Naive thymus-derived CD4-positive, alpha-beta T cell (primary cell): ENCODE results near the gene DEAF1. TPM values are rescaled to one million over a fixed set of nuclear protein-coding genes. Genes with fewer than 3 reads are reported as not detected.

Experiments
- ATAC-seq: fragments of 150-1000 bp; cut with Tn5 transposase; 2 replicates; pipeline ENCODE4 v1.10.0; 2021; ENCODE audit warnings: mild to moderate bottlenecking, moderate library complexity
- CTCF ChIA-PET: fragments of 350-600 bp; sonication (Branson Sonifier 250); formaldehyde crosslinking; loops from one replicate; lab custom pipeline; 2021; ENCODE audit warnings: antibody characterized with exemption; lab: Charles Lee
- POLR2A ChIA-PET: fragments of 350-600 bp; sonication (Branson Sonifier 250); formaldehyde crosslinking; loops from one replicate; lab custom pipeline; 2021; ENCODE audit warnings: antibody characterized with exemption, inconsistent platforms; lab: Charles Lee
- DNase-seq, 9 donors: peaks; one replicate each; pipeline versions ENCODE4 v3.0.0 to v3.0.0-alpha.2; 2020 to 2022; ENCODE audit warnings: mixed read lengths in 1 of 9
- H3K27ac ChIP-seq: one replicate; pipeline ENCODE4 v1.7.0; 2013; ENCODE audit warnings: mild to moderate bottlenecking, low read depth, low read length, moderate library complexity
- H3K27me3 ChIP-seq, 2 donors: one replicate each; pipeline ENCODE4 v1.7.0; 2013; ENCODE audit warnings: low read length in 2 of 2, mild to moderate bottlenecking in 2 of 2, moderate library complexity in 2 of 2; ENCODE audit not compliant: control insufficient read depth in 2 of 2, insufficient read depth in 2 of 2
- H3K36me3 ChIP-seq, 3 experiments: 1 replicate in 2 of 3; 2 replicates in 1 of 3; pipeline ENCODE4 v1.7.0; 2013; ENCODE audit warnings: low read length in 3 of 3, mild to moderate bottlenecking in 3 of 3, moderate library complexity in 1 of 3; ENCODE audit not compliant: insufficient read depth in 3 of 3, control insufficient read depth in 2 of 3
- H3K4me1 ChIP-seq, 2 donors: one replicate each; pipeline ENCODE4 v1.7.0; 2013; ENCODE audit warnings: low read length in 2 of 2, mild to moderate bottlenecking in 2 of 2, moderate library complexity in 1 of 2; ENCODE audit not compliant: control insufficient read depth in 2 of 2, insufficient read depth in 2 of 2
- H3K4me3 ChIP-seq: 2 replicates; pipeline ENCODE4 v1.7.0; 2013; ENCODE audit warnings: mild to moderate bottlenecking, low read length
- H3K9me3 ChIP-seq, 3 experiments: 1 replicate in 2 of 3; 2 replicates in 1 of 3; pipeline ENCODE4 v1.7.0; 2013; ENCODE audit warnings: low read length in 3 of 3; ENCODE audit not compliant: control insufficient read depth in 2 of 3
- H3K27ac Mint-ChIP-seq, 9 donors: one replicate each; pipeline ENCODE4 v1.8.0; 2020 to 2022; ENCODE audit warnings: mixed read lengths in 9 of 9, mild to moderate bottlenecking in 8 of 9, moderate library complexity in 5 of 9, inconsistent platforms in 2 of 9
- H3K27me3 Mint-ChIP-seq, 5 donors: one replicate each; pipeline ENCODE4 v1.8.0; 2021 to 2022; ENCODE audit warnings: mixed read lengths in 5 of 5, mild to moderate bottlenecking in 1 of 5
- H3K36me3 Mint-ChIP-seq, 5 donors: one replicate each; pipeline ENCODE4 v1.8.0; 2020 to 2022; ENCODE audit warnings: mixed read lengths in 5 of 5, mild to moderate bottlenecking in 3 of 5, inconsistent platforms in 1 of 5
- H3K4me1 Mint-ChIP-seq, 7 donors: one replicate each; pipeline ENCODE4 v1.8.0; 2020 to 2022; ENCODE audit warnings: mixed read lengths in 7 of 7, mild to moderate bottlenecking in 3 of 7, inconsistent platforms in 1 of 7
- H3K4me3 Mint-ChIP-seq, 10 donors: one replicate each; pipeline ENCODE4 v1.8.0; 2020 to 2022; ENCODE audit warnings: mild to moderate bottlenecking in 10 of 10, mixed read lengths in 10 of 10, moderate library complexity in 6 of 10, inconsistent platforms in 2 of 10
- H3K9me3 Mint-ChIP-seq, 11 donors: one replicate each; pipeline ENCODE4 v1.8.0; 2020 to 2022; ENCODE audit warnings: mixed read lengths in 11 of 11, mild to moderate bottlenecking in 4 of 11, inconsistent platforms in 1 of 11, moderate library complexity in 1 of 11
- intact Hi-C, 2 donors: fragments of 100-400 bp; cut with micrococcal nuclease; formaldehyde crosslinking; loops; one replicate each; pipeline ENCODE4 v1.15.1; 2023
- polyA plus RNA-seq, 2 donors: library from polyadenylated mRNA; unstranded; fragments of 300-500 nt; fragmentation: Illumina TruSeq; gene quantifications; one replicate each; pipeline ENCODE4 v1.2.3, GENCODE V29; 2021
- total RNA-seq, 6 experiments: library from RNA in 5 of 6; stranded (reverse) in 5 of 6; gene quantifications; 1 replicate in 5 of 6; 2 replicates in 1 of 6; pipeline ENCODE4 v1.2.3 and lab custom pipeline; 2021 to 2026

Gene DEAF1
- total and polyA plus RNA-seq, 7 experiments from 2014 or later = 33.0 to 117 (median 54.2) TPM

DNA sequence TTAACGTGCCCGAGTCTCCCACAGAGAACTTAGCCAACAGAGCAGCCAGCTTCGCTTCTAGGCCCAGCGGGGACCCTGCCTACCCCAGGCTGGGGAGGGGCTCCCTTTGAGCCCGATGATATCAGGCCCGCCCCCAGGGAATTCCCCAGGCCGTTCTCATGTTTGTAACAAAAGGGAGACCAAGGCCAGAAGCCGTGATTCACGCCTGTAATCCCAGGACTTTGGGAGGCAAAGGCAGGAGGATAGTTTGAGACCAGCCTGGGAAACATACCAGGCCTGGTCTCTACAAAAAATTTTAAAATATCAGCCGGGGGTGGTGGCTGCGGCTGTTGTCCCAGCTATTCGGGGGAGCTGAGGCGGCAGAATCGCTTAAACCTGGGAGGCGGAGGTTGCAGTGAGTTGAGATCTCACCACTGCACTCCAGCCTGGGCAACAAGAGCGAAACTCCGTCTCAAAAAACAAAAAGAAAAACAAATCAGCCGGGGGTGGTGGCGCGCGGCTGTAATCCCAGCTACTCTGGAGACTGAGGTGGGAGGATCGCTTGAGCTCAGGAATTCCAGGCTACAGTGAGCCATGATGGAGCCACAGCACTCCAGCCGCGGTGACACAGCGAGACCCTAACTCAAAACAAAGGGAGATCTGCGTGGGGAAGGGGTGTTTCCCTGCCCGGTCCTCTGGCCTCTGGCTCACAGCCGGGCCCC lies 56.2 kb downstream of the DEAF1 start:
- peaks cover 6 to 16% of the 10 kb centered on the region in 2 donors for H3K27me3 ChIP-seq
- H3K27ac Mint-ChIP-seq = peak overlapping the region in 2 of 9 donors; percentile 19 to 29
- CTCF ChIA-PET = no interaction called here

DNA sequence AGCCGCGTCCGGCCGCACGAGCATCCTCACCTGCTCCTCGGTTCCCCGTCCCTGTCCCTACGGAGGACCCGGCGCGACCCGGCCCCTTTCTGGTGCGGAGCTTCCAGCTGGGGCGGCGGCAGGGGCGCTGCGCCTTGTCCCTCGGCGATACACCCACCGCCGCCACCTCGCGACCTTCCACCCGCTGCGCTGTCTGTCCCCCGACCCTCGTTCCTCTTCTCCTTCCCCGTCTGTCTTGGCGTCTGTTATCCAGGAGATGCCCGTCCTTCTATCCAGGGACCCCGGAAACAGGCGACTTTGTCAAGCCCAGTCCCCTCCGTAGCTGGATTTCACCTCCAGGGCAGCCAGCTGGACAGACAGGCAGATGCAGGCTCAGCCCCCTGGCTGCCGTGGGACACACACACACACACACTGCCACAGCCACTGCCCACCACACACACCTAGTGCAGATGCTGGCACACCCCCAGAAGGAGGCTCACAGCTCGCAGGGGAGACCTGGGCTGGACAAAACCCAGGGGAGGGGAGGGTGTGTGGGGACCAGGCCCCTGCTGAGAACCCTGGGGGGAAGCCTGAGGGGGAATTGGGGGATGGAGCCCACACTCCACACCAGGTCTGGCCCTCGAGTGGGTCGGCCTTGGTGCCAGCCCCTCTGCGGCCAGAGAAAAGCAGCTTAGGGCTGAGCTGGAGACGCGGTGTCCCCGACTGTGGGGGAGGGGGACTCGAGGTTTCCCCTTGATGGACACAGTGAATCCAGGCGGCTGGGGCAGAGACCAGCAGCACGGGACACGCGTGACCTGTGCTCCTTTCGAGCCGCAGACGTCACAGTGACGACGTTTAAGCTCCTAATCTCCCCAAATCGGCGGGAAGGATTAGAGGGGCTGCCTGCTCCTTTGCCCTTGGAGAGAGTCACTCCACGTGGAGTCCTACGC lies 57.2 kb downstream of the DEAF1 start:
- H3K4me3 ChIP-seq = no peak overlapping the region
- Mint-ChIP-seq H3K4me3 (peak overlapping the region; percentile 30 to 81 (median 52)), H3K4me1 (peaks cover 7 to 18% (median 16%) of the 10 kb centered on the region in 7 donors), H3K27ac (no peak overlapping the region), H3K9me3 (no peaks in the 10 kb centered on the region), H3K36me3 (peaks cover 0 to 5% (median 0%) of the 10 kb centered on the region in 5 donors), H3K27me3 (peaks cover 11 to 36% (median 22%) of the 10 kb centered on the region in 5 donors)
- peaks cover 6 to 16% of the 10 kb centered on the region in 2 donors for H3K27me3 ChIP-seq
- no peaks in the 10 kb centered on the region for H3K9me3 ChIP-seq
- intact Hi-C loops = no loop called here
- ChIA-PET CTCF (interaction anchor here (0.6 kb wide), 1 partner anchor 32 kb away, joined by 3 read pairs; no protein-coding TSS in a partner anchor), POLR2A (interaction anchor here (0.5 to 1.2 kb wide), 3 partner anchors 112 to 141 kb away, joined by 3 to 4 read pairs (median 3); no protein-coding TSS in a partner anchor)
- no peaks in the 10 kb centered on the region for H3K4me1 ChIP-seq
- no peak overlapping the region for H3K27ac ChIP-seq
- no peak for ATAC-seq
- H3K36me3 ChIP-seq = no peaks in the 10 kb centered on the region
- no peak for DNase-seq

More for the DNA sequence above, 56.2 kb downstream of the DEAF1 start:
- H3K9me3 ChIP-seq = no peaks in the 10 kb centered on the region
- peaks cover 0 to 5% (median 0%) of the 10 kb centered on the region in 5 donors for H3K36me3 Mint-ChIP-seq
- intact Hi-C loops = no loop called here
- H3K4me1 Mint-ChIP-seq = peaks cover 7 to 18% (median 16%) of the 10 kb centered on the region in 7 donors
- ATAC-seq = no peak
- H3K4me3 Mint-ChIP-seq = peak overlapping the region in 9 of 10 donors; percentile 32 to 72 (median 47)
- no peaks in the 10 kb centered on the region for H3K9me3 Mint-ChIP-seq
- DNase-seq = no peak
- POLR2A ChIA-PET = interaction anchor here (1.2 kb wide), 1 partner anchor 137 kb away, joined by 4 read pairs; no protein-coding TSS in a partner anchor
- no peak overlapping the region for H3K27ac ChIP-seq
- H3K27me3 Mint-ChIP-seq = peaks cover 11 to 36% (median 22%) of the 10 kb centered on the region in 5 donors
- peaks cover 0 to 6% (median 2%) of the 10 kb centered on the region in 3 experiments for H3K36me3 ChIP-seq
- no peaks in the 10 kb centered on the region for H3K4me1 ChIP-seq
- no peak overlapping the region for H3K4me3 ChIP-seq

GRCh38 chr11:637333-637592 lies 57.8 kb downstream of the DEAF1 start:
- Histone ChIP-seq H3K27me3 (peaks cover 6 to 16% of the 10 kb centered on the region in 2 donors), H3K27ac (no peak overlapping the region), H3K9me3 (no peaks in the 10 kb centered on the region), H3K4me1 (no peaks in the 10 kb centered on the region), H3K36me3 (no peaks in the 10 kb centered on the region), H3K4me3 (no peak overlapping the region)
- peaks cover 11 to 36% (median 22%) of the 10 kb centered on the region in 5 donors for H3K27me3 Mint-ChIP-seq
- no peak overlapping the region for H3K27ac Mint-ChIP-seq
- H3K4me1 Mint-ChIP-seq = peaks cover 7 to 18% (median 13%) of the 10 kb centered on the region in 7 donors
- ChIA-PET POLR2A (interaction anchor here (0.7 kb wide), 1 partner anchor 112 kb away, joined by 3 read pairs; no protein-coding TSS in a partner anchor), CTCF (interaction anchor here (0.6 kb wide), 1 partner anchor 33 kb away, joined by 3 read pairs; no protein-coding TSS in a partner anchor)
- DNase-seq (no peak), ATAC-seq (no peak)
- intact Hi-C loops = no loop called here
- peak overlapping the region in 9 of 10 donors; percentile 20 to 81 (median 41) for H3K4me3 Mint-ChIP-seq
- H3K36me3 Mint-ChIP-seq = peaks cover 0 to 2% (median 0%) of the 10 kb centered on the region in 5 donors
- no peaks in the 10 kb centered on the region for H3K9me3 Mint-ChIP-seq

- peak within 1 kb of the TSS in 1 of 9 donors; percentile 77 for H3K27ac Mint-ChIP-seq
- peaks cover 7 to 18% (median 13%) of the 10 kb centered on the region in 7 donors for H3K4me1 Mint-ChIP-seq
- intact Hi-C loops = no loop called here
- Histone ChIP-seq H3K36me3 (no peaks in the 10 kb centered on the region), H3K27ac (no peak within 1 kb of the TSS), H3K27me3 (peaks cover 6 to 16% of the 10 kb centered on the region in 2 donors), H3K4me3 (no peak within 1 kb of the TSS), H3K9me3 (no peaks in the 10 kb centered on the region), H3K4me1 (no peaks in the 10 kb centered on the region)
- H3K36me3 Mint-ChIP-seq = peaks cover 0 to 2% (median 0%) of the 10 kb centered on the region in 5 donors
- H3K27me3 Mint-ChIP-seq = peaks cover 11 to 36% (median 22%) of the 10 kb centered on the region in 5 donors
- no peak for DNase-seq
- no peaks in the 10 kb centered on the region for H3K9me3 Mint-ChIP-seq
- peak within 1 kb of the TSS; percentile 30 to 81 (median 50) for H3K4me3 Mint-ChIP-seq
- ChIA-PET CTCF (no interaction called here), POLR2A (no interaction called here)
- ATAC-seq = no peak
These were observed 58.3 kb downstream of the DEAF1 start, which contains the start of gene DRD4 for GRCh38 chr11:636511-637332. TSS of gene DRD4 (plus strand) at chr11:637269. CDS start at chr11:637305, 36 bp downstream.

DNA sequence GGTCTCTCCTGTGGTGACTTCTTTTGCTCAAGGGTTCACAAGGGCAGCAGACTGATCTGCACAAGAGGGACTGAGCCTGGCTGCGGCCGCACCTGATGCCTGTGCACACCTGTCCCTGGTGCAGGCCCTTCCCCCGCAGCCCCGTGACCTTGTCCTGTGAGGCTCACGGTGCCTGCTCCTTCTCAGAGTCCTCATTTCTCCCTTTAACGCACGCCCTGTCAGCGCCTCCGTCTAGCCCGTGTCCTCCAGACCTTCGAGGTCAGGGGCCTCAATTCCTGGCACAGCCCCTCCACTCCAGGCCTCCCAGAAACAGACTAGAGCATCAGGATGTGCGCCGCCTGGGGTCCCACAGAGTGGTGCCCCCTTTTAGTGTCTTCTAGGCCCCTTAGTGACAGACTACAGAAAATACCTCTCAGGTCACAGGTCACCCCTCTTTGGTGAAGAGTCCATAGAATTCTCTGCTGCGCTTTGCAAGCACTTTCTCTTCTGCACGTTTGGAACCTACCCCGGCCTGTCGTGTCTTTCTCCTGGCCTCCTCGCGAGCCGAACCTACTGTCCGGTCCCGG lies 59.0 kb downstream of the DEAF1 start:
- Mint-ChIP-seq H3K4me3 (peak overlapping the region in 7 of 10 donors; percentile 14 to 81 (median 34)), H3K27ac (peak overlapping the region in 1 of 9 donors; percentile 77)

More for the DNA sequence above, 59.0 kb downstream of the DEAF1 start:
- Histone ChIP-seq H3K27ac (no peak overlapping the region), H3K9me3 (no peaks in the 10 kb centered on the region), H3K4me1 (no peaks in the 10 kb centered on the region), H3K27me3 (peaks cover 6 to 16% of the 10 kb centered on the region in 2 donors), H3K36me3 (no peaks in the 10 kb centered on the region), H3K4me3 (no peak overlapping the region)
- ChIA-PET POLR2A (interaction anchor here (0.8 kb wide), 1 partner anchor 50 kb away, joined by 4 read pairs; no protein-coding TSS in a partner anchor), CTCF (no interaction called here)
- DNase-seq = no peak
- Mint-ChIP-seq H3K27me3 (peaks cover 11 to 36% (median 22%) of the 10 kb centered on the region in 5 donors), H3K9me3 (no peaks in the 10 kb centered on the region), H3K36me3 (peaks cover 0 to 2% (median 0%) of the 10 kb centered on the region in 5 donors), H3K4me1 (peaks cover 7 to 18% (median 13%) of the 10 kb centered on the region in 7 donors)
- no peak for ATAC-seq
- intact Hi-C loops = no loop called here
